ENCODE measurements around the gene TAS2R1.

The TAS2R1 gene, protein sequence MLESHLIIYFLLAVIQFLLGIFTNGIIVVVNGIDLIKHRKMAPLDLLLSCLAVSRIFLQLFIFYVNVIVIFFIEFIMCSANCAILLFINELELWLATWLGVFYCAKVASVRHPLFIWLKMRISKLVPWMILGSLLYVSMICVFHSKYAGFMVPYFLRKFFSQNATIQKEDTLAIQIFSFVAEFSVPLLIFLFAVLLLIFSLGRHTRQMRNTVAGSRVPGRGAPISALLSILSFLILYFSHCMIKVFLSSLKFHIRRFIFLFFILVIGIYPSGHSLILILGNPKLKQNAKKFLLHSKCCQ

DNA sequence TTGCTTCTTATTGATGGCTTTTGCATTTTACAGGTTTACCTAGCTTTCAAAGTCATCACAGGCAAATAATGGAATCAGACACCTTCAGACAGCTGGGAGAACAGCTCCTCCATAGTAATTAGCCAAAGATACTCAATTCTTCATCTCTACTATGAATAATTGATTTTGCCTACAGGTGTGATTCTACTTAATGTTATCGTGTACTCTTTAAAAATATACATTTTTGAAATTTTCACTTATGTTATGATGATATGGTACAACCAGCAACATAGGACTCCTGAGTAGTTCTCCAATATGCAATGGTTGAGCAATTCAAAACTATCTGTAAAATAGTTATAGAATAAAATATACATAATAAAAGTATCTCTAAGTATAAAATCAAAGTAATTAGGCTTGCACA is at the start of gene TAS2R1:
Gene TAS2R1 (minus strand): TSS at position 101 of the 400 bp plus-strand sequence. CDS start 319 bp downstream, outside the sequence.
- no peak for TF ChIP-seq GATA3 (IDR thresholded peaks at IDR 0.05; ENCODE audit: low read depth, low read length)
- no peak for TF ChIP-seq GATA2 (IDR thresholded peaks at IDR 0.05; ENCODE audit: low read depth, low read length)

DNA sequence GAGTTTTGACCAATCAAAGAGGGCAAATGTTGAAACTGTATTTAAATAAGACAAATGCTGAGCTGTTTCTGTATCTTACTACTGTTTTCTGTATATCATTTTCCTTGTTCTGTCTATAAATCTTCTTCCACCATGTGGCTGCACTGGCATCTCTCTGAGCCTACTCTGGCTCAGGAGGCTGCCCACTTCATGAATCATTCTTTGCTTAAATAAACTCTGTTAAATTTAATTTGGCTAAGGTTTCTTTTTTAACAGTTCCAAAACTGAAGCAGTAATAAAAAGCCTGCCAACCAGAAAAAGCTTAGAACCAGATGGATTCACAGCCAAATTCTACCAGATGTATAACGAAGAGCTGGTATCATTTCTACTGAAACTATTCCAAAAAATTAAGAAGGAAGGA is 40.2 kb upstream of the TAS2R1 start:
- no peak for TF ChIP-seq GATA3 (IDR thresholded peaks at IDR 0.05; ENCODE audit: low read depth, low read length)
- TF ChIP-seq GATA2 (IDR thresholded peaks at IDR 0.05; ENCODE audit: low read depth, low read length): no peak

DNA sequence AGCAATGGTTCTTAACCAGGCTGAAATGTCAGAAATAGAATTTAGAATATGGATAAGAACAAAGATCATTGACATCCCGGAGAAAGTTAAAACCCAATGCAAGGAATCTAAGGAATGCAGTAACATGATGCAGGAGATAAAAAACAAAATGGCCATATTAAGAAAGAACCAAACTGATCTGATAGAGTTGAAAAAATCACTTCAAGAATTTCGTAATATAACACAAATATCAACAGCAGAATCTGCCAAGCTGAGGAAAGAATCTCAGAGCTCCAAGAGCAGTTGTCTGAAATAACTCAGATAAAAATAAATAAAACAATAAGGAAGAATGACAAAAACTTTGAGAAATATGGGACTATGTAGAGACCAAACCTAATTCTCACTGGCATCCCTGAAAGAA is 37.8 kb upstream of the TAS2R1 start:
- TF ChIP-seq GATA2 (IDR thresholded peaks at IDR 0.05; ENCODE audit: low read depth, low read length) (no peak), GATA3 (IDR thresholded peaks at IDR 0.05; ENCODE audit: low read depth, low read length) (no peak)

DNA sequence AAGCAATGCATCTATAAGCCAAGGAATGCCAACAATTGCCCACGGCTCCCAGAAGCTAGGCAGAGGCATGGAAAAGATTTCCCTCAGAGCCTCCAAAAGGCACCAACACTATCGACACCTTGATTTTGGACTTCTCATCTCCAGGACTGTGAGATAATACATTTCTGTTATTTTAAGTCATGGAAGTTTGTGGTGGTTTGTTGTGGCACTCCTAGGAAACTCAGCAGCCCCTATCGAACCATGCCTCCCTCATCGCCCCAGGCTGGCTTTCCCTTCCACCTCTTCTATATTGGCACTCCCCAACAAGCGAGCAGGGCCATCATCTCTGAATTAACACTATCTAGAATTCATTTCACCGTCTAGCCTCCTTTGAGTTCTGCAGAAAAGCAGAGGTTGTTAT is 33.7 kb upstream of the TAS2R1 start:
- TF ChIP-seq GATA2 (IDR thresholded peaks at IDR 0.05; ENCODE audit: low read depth, low read length) (no peak), GATA3 (IDR thresholded peaks at IDR 0.05; ENCODE audit: low read depth, low read length) (no peak)

DNA sequence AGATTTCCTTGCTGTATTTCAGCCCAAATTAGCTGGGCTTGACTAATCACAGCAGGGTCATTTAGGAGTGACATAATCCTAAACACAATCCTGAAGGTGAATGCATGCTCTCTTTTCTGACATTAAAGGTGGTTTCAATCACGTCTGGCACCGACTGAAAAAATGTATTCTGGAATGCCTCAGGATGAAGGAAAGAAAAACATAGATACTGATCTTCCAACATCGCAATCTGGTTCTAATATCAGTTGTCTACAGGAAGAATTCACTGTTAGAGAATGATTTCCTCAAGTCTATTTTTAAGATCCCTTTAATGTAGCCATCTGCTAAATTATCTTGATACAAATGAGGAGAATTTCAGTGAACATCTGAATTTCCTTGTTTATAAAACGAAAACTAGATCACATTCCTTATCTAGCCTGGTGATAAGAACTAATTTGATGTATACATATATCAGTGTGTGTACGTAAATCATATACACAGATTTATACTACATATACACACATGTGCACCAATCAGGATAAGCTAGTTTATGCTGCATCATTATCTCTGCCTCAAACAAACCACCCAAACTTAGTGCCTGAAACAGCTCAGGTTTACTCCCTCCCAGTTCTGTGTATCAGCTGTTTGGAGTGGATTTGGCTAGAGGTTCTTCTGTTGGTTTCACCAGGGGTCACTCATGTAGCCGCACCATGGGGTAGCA is 31.3 kb upstream of the TAS2R1 start:
- TF ChIP-seq GATA3 (IDR thresholded peaks at IDR 0.05; ENCODE audit: low read depth, low read length): peak; percentile 14; the same call in 1 of the 2 replicates
- TF ChIP-seq GATA2 (IDR thresholded peaks at IDR 0.05; ENCODE audit: low read depth, low read length): no peak

DNA sequence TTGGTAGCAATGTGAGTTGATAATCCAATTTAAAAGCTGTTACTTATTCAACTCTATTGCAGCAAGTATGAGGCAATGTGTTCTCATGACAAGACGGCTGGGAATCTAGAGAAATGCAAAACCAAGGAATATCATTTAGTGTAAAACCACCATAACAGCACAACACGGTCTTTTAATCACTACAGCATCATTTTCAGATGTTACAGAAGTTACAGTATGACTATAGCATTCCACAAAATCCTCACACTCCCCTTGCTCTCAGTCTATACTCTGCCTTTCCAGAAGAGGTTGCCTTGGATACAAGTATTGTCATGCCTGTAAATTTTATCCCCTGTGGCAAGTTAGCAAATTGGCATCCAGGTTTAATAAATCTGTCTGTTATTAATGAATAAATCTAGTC is 28.6 kb upstream of the TAS2R1 start:
- TF ChIP-seq GATA2 (IDR thresholded peaks at IDR 0.05; ENCODE audit: low read depth, low read length) (no peak), GATA3 (IDR thresholded peaks at IDR 0.05; ENCODE audit: low read depth, low read length) (no peak)

DNA sequence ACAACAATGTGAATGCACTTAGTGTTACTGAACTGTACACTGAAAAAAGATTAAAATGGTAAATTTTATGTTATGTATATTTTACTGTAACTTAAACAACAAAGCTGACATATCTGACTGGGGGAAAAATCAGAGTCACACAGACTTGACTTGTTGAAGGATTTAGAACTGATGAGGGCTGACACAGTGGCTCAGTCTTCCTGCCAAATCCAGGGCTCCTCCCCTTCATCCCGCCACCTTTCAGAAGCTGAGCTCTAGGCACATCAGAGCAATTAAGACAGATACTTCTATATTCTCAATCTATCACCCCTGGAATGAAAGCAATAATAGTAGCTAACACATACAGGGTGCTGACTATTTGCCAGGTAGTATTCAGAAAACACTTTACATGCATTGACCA is 27.7 kb upstream of the TAS2R1 start:
- TF ChIP-seq GATA3 (IDR thresholded peaks at IDR 0.05; ENCODE audit: low read depth, low read length) (no peak), GATA2 (IDR thresholded peaks at IDR 0.05; ENCODE audit: low read depth, low read length) (no peak)

DNA sequence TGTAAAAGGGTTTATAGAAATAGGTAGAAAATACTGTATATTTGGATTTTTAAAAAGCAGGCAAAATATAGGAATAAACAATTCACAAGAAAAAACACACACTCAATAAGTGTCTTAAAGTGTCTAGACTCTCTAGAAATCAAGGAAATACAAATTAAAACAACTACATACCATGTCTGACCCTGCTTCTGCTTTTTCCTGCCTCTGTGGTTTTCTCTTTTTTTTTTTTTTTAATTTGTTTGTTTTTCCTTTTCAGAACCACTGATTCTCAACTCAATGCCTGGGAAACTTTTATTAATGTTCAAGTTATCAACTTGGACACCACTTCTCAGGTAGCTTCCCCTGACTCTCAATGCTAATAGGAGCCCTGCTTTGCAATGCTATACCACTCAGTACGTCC is 25.5 kb upstream of the TAS2R1 start:
- TF ChIP-seq GATA3 (IDR thresholded peaks at IDR 0.05; ENCODE audit: low read depth, low read length) (no peak), GATA2 (IDR thresholded peaks at IDR 0.05; ENCODE audit: low read depth, low read length) (no peak)

DNA sequence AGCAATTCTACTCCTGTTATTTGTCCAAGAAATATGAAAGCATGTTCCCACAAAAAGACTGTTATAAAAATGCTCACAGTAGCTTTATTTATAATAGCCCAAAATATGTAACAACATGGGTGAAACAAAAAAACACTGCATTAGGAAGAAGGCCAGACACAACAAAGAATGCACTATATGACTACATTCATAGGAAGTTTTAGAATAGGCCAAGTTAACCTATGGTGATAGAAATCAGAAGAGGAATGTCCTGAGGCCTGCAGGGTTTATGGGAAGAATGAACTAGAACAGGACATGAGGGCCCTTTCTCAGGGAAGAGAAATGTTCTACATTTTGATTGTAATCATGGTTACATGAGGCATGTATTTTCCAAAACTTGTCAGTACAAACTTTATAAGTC is 24.7 kb upstream of the TAS2R1 start:
- no peak for TF ChIP-seq GATA2 (IDR thresholded peaks at IDR 0.05; ENCODE audit: low read depth, low read length)
- TF ChIP-seq GATA3 (IDR thresholded peaks at IDR 0.05; ENCODE audit: low read depth, low read length): no peak

DNA sequence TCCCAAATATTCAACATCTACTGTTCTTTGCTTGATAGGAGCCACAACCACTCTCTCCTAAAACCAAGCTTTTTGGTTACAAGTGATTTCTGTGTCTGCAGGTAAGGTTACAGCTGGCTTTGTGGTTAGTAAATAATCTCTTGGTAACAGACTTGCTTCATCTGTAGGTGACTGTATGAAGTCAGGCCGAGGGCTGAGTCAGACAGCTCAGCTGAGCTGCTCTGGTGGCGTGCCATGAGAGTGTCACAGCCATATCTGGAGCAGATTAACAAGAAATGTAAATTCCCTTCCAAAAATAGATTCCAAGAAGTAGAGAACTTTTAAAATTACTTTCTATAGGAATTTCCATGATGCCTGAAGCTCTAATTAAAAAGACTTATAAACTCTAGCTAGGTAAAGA is 23.7 kb upstream of the TAS2R1 start:
- TF ChIP-seq GATA3 (IDR thresholded peaks at IDR 0.05; ENCODE audit: low read depth, low read length) (no peak), GATA2 (IDR thresholded peaks at IDR 0.05; ENCODE audit: low read depth, low read length) (no peak)

DNA sequence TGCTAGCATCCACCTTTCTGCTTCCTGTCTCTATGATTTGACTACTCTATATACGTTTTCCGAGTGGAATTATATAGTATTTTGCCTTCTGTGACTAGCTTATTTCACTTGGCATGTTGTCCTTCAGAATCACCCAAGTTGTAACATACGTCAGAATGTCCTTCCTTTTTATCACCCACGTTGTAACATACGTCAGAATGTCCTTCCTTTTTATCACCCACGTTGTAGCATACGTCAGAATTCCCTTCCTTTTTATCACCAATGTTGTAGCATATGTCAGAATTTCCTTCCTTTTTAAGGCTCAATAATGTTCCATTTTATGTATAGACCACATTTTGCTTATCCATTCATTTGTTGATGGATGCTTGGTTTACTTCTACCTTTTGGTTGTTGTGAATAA is 22.9 kb upstream of the TAS2R1 start:
- TF ChIP-seq GATA3 (IDR thresholded peaks at IDR 0.05; ENCODE audit: low read depth, low read length) (no peak), GATA2 (IDR thresholded peaks at IDR 0.05; ENCODE audit: low read depth, low read length) (no peak)

DNA sequence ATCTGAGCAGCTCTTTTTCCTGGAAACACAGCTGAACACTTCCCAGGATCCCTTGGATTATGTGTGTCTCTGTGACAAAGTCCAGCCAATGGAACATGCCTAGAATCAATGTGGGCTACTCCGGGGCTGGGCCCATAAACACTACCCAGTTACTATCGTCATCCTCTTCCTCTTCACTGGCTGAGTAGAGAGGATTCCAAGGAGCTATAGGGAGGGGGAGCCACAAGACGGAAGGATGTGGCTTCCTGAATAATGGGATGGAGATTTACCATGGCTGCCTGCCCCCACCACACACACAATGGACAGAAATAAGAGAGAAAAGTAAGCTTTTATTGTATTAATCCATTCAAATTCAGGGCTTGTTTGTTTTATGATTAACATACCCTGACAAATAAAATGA is 22.1 kb upstream of the TAS2R1 start:
- TF ChIP-seq GATA3 (IDR thresholded peaks at IDR 0.05; ENCODE audit: low read depth, low read length): no peak
- TF ChIP-seq GATA2 (IDR thresholded peaks at IDR 0.05; ENCODE audit: low read depth, low read length): no peak

DNA sequence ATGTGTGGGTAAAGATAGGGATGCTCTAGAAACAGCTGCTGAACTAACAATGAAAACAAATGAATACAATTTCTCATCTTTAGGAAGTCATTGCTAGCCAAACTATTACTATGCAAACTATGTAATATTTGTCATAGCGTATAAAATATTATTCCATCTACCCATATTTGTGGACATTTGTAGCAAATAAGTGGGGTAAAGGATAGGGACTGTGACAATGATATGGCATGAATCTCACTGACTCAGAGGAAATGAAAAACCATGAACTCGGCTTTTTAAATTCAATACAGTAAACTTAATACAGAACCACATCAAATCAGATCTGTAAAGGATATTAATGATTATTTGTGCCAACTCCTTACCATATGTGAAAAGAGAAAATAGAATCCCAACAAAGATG is 16.7 kb upstream of the TAS2R1 start:
- TF ChIP-seq GATA2 (IDR thresholded peaks at IDR 0.05; ENCODE audit: low read depth, low read length) (no peak), GATA3 (IDR thresholded peaks at IDR 0.05; ENCODE audit: low read depth, low read length) (no peak)

DNA sequence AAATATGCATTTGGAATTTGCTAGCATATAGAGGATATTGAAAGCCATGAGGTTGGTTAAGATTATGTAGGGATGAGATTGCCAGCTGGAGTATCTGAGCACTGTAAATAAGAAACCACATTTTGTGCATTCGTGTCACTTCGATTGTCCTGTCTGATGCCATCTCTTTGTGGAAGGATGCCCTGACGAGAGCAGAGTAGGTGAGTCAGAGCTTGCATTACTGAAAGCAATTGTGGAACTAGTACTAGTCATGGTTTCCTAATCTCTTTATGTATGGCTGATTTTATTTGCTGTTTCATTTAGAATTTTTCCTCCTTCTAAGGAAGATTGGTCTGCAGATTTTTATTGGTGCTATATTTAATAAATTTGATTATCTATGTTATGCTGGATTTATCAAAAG is 14.5 kb upstream of the TAS2R1 start:
- TF ChIP-seq GATA3 (IDR thresholded peaks at IDR 0.05; ENCODE audit: low read depth, low read length): no peak
- no peak for TF ChIP-seq GATA2 (IDR thresholded peaks at IDR 0.05; ENCODE audit: low read depth, low read length)

DNA sequence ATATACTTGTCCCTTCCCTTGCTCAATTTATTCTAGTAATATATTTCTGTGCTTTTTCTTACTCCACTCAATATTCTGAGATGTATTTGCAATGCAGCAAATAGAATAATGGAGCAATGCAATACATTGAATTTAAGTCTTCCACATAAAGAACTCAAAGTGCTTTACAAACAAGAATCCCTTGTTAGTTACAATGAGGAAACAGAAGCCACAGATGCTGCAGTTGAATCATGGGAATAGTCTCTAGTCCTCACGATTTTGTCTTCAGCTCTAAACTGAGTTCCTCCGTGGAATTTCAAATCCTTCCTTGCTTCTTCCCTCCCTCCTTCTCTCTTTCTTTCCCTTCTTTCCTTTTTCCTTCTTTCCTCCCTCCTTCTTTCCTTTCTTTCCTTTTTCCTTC is 12.5 kb upstream of the TAS2R1 start:
- TF ChIP-seq GATA2 (IDR thresholded peaks at IDR 0.05; ENCODE audit: low read depth, low read length) (no peak), GATA3 (IDR thresholded peaks at IDR 0.05; ENCODE audit: low read depth, low read length) (no peak)

Measured in SH-SY5Y (cell line).